ENCODE results near the gene CDC27.

GRCh38 chr17:47238321-47239010 is 49.4 kb upstream of the CDC27 start:
- TF ChIP-seq CTCF (IDR thresholded peaks at IDR 0.05) = no peak
- TF ChIP-seq SMAD3 (CRISPR knock-in tag; IDR thresholded peaks at IDR 0.05; ENCODE audit: borderline replicate concordance) = no peak
- no peak for TF ChIP-seq ATF6 (CRISPR knock-in tag; IDR thresholded peaks at IDR 0.05)
- no peak for TF ChIP-seq HMGXB4 (CRISPR knock-in tag; IDR thresholded peaks at IDR 0.05)
- TF ChIP-seq ZNF423 (CRISPR knock-in tag; IDR thresholded peaks at IDR 0.05) = no peak
- no peak for TF ChIP-seq MAX (CRISPR knock-in tag; IDR thresholded peaks at IDR 0.05)
- TF ChIP-seq FOXP1 (CRISPR knock-in tag; IDR thresholded peaks at IDR 0.05; ENCODE audit: borderline replicate concordance) = no peak
- TF ChIP-seq NR1H2 (CRISPR knock-in tag; IDR thresholded peaks at IDR 0.05) = no peak
- TF ChIP-seq ETV6 (CRISPR knock-in tag; IDR thresholded peaks at IDR 0.05) = no peak
- TF ChIP-seq ZSCAN18 (CRISPR knock-in tag; IDR thresholded peaks at IDR 0.05) = no peak
- TF ChIP-seq MLX (CRISPR knock-in tag; IDR thresholded peaks at IDR 0.05) = no peak
- no peak for TF ChIP-seq ELF4 (CRISPR knock-in tag; IDR thresholded peaks at IDR 0.05; ENCODE audit: low read depth)
- TF ChIP-seq TCF7 (CRISPR knock-in tag; IDR thresholded peaks at IDR 0.05; ENCODE audit: low read depth) = no peak

All from WTC11 (cell line).